ENCODE data around the gene NOM1.

- no peak for TF ChIP-seq CTCF (IDR thresholded peaks at IDR 0.05)
- no peak for TF ChIP-seq POLR2A (IDR thresholded peaks at IDR 0.05)
Measured at GRCh38 chr7:156998988-156999957, 49.8 kb downstream of the NOM1 start.

Data from uterus (tissue), 2 donors.